Measurements from ENCODE around the gene GLIS1. TPM values are rescaled to one million over a fixed set of nuclear protein-coding genes. Genes with fewer than 3 reads are reported as not detected.

Gene GLIS1
- polyA plus RNA-seq, 1 donor (not counting 4 experiments of a cell fraction or from before 2014, with no cell fraction given): not detected

GRCh38 chr1:53731779-53732305, 7.1 kb downstream of the GLIS1 start:
- TF ChIP-seq, protein P1, sequence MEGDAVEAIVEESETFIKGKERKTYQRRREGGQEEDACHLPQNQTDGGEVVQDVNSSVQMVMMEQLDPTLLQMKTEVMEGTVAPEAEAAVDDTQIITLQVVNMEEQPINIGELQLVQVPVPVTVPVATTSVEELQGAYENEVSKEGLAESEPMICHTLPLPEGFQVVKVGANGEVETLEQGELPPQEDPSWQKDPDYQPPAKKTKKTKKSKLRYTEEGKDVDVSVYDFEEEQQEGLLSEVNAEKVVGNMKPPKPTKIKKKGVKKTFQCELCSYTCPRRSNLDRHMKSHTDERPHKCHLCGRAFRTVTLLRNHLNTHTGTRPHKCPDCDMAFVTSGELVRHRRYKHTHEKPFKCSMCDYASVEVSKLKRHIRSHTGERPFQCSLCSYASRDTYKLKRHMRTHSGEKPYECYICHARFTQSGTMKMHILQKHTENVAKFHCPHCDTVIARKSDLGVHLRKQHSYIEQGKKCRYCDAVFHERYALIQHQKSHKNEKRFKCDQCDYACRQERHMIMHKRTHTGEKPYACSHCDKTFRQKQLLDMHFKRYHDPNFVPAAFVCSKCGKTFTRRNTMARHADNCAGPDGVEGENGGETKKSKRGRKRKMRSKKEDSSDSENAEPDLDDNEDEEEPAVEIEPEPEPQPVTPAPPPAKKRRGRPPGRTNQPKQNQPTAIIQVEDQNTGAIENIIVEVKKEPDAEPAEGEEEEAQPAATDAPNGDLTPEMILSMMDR (optimal IDR thresholded peaks at IDR 0.05 in 1 of 3, IDR thresholded peaks at IDR 0.05 in 1 of 3, conservative IDR thresholded peaks at IDR 0.05 in 1 of 3; ENCODE audit: extremely low read depth in 1 of 3, insufficient read depth in 2 of 3, low read length in 3 of 3): no peak
- no peak for TF ChIP-seq EZH2 (IDR thresholded peaks at IDR 0.05; ENCODE audit: low read length)
- Histone ChIP-seq H3K9ac (ENCODE audit: control insufficient read depth, extremely low read depth, insufficient read depth, low read length) (no peak overlapping the region), H3K9me1 (ENCODE audit: control insufficient read depth, extremely low read depth, insufficient read depth, low read length) (no peaks in the 10 kb centered on the region), H3K27ac (ENCODE audit: control insufficient read depth, insufficient read depth, low read length) (no peak overlapping the region), H3K27me3 (ENCODE audit: control insufficient read depth, extremely low read depth, insufficient read depth, low read length) (peaks cover 33% of the 10 kb centered on the region), H3K79me2 (ENCODE audit: control insufficient read depth, insufficient read depth, low read length) (no peaks in the 10 kb centered on the region), H3K4me3 (ENCODE audit: control insufficient read depth in 2 of 3, extremely low read depth in 1 of 3, insufficient read depth in 2 of 3, low read depth in 1 of 3, low read length in 3 of 3) (no peak overlapping the region), H3K9me3 (ENCODE audit: control insufficient read depth, low read depth, low read length) (no peaks in the 10 kb centered on the region), H3K36me3 (ENCODE audit: control insufficient read depth in 2 of 2, extremely low read depth in 1 of 2, insufficient read depth in 2 of 2, low read length in 2 of 2) (no peaks in the 10 kb centered on the region), H3K4me2 (ENCODE audit: control insufficient read depth, extremely low read depth, insufficient read depth, low read depth, low read length) (no peak overlapping the region), H2AFZ (ENCODE audit: control insufficient read depth, low read length) (no peak overlapping the region), H3K4me1 (ENCODE audit: control insufficient read depth, extremely low read depth, insufficient read depth, low read length) (no peaks in the 10 kb centered on the region), H4K20me1 (ENCODE audit: control insufficient read depth, extremely low read depth, insufficient read depth, low read length) (no peaks in the 10 kb centered on the region)
- dilution Hi-C loops (cut with MboI; ENCODE audit: extremely low pct_ligation_motif_present, low sequenced_read_pairs): no loop called here
- FAIRE-seq: no peak
- DNase-seq (ENCODE audit: low read depth, low spot score): no peak

DNA sequence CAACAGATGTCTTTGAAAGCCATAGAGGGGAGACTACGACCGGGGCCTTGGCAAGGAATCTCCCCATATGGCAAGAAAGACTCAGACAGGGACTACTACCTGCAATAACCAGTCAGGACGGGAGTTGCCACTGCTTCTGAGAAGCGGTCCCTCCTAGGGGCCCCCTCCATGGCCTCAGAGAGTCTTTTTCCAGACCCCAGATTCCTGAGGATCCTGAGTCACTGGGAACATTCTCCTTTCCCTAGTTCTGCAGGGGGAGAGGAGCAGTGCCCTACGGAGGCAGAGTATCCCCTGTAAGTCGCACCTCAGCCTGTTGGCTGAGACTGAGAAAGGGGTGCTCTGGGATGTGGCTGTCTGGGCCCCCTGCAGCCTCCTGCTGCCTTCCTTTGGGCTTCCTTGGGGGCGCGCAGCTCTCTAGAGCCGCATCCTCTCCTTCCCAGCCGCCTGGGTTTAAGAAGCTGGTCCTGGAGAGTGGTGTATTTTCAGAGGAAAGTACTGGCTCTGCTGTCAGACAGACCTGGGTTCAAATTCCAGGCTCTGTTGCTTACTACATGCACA, 7.8 kb downstream of the GLIS1 start:
- TF ChIP-seq, protein P1 (optimal IDR thresholded peaks at IDR 0.05 in 1 of 3, IDR thresholded peaks at IDR 0.05 in 1 of 3, conservative IDR thresholded peaks at IDR 0.05 in 1 of 3; ENCODE audit: extremely low read depth in 1 of 3, insufficient read depth in 2 of 3, low read length in 3 of 3): no peak
- no peak for TF ChIP-seq EZH2 (IDR thresholded peaks at IDR 0.05; ENCODE audit: low read length)
- H3K9ac ChIP-seq (ENCODE audit: control insufficient read depth, extremely low read depth, insufficient read depth, low read length): no peak overlapping the region
- no peaks in the 10 kb centered on the region for H3K9me3 ChIP-seq (ENCODE audit: control insufficient read depth, low read depth, low read length)
- dilution Hi-C loops (cut with MboI; ENCODE audit: extremely low pct_ligation_motif_present, low sequenced_read_pairs): no loop called here
- H3K9me1 ChIP-seq (ENCODE audit: control insufficient read depth, extremely low read depth, insufficient read depth, low read length): no peaks in the 10 kb centered on the region
- H3K27me3 ChIP-seq (ENCODE audit: control insufficient read depth, extremely low read depth, insufficient read depth, low read length): peaks cover 26% of the 10 kb centered on the region
- no peak overlapping the region for H3K4me3 ChIP-seq (ENCODE audit: control insufficient read depth in 2 of 3, extremely low read depth in 1 of 3, insufficient read depth in 2 of 3, low read depth in 1 of 3, low read length in 3 of 3)
- no peak overlapping the region for H3K4me2 ChIP-seq (ENCODE audit: control insufficient read depth, extremely low read depth, insufficient read depth, low read depth, low read length)
- no peaks in the 10 kb centered on the region for H4K20me1 ChIP-seq (ENCODE audit: control insufficient read depth, extremely low read depth, insufficient read depth, low read length)
- DNase-seq (ENCODE audit: low read depth, low spot score): no peak
- H2AFZ ChIP-seq (ENCODE audit: control insufficient read depth, low read length): no peak overlapping the region
- H3K79me2 ChIP-seq (ENCODE audit: control insufficient read depth, insufficient read depth, low read length): no peaks in the 10 kb centered on the region
- H3K27ac ChIP-seq (ENCODE audit: control insufficient read depth, insufficient read depth, low read length): no peak overlapping the region
- FAIRE-seq: no peak
- no peaks in the 10 kb centered on the region for H3K4me1 ChIP-seq (ENCODE audit: control insufficient read depth, extremely low read depth, insufficient read depth, low read length)
- H3K36me3 ChIP-seq (ENCODE audit: control insufficient read depth in 2 of 2, extremely low read depth in 1 of 2, insufficient read depth in 2 of 2, low read length in 2 of 2): no peaks in the 10 kb centered on the region

Data from keratinocyte (primary cell).